Measurements from ENCODE around the gene OGFOD3.

- no peak for TF ChIP-seq POLR2A (IDR thresholded peaks at IDR 0.05)
- TF ChIP-seq, protein P1, sequence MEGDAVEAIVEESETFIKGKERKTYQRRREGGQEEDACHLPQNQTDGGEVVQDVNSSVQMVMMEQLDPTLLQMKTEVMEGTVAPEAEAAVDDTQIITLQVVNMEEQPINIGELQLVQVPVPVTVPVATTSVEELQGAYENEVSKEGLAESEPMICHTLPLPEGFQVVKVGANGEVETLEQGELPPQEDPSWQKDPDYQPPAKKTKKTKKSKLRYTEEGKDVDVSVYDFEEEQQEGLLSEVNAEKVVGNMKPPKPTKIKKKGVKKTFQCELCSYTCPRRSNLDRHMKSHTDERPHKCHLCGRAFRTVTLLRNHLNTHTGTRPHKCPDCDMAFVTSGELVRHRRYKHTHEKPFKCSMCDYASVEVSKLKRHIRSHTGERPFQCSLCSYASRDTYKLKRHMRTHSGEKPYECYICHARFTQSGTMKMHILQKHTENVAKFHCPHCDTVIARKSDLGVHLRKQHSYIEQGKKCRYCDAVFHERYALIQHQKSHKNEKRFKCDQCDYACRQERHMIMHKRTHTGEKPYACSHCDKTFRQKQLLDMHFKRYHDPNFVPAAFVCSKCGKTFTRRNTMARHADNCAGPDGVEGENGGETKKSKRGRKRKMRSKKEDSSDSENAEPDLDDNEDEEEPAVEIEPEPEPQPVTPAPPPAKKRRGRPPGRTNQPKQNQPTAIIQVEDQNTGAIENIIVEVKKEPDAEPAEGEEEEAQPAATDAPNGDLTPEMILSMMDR (IDR thresholded peaks at IDR 0.05) = no peak
These were observed 46.7 kb upstream of the OGFOD3 start for GRCh38 chr17:82465023-82465603.

Measured in Peyer's patch (tissue), 4 donors.